Measurements from ENCODE around the gene ACY1.

Gene ACY1

GRCh38 chr3:52010431-52010830 is 27.1 kb downstream of the ACY1 start:
- no peak for DNase-seq

GRCh38 chr3:52012699-52013098 is 29.4 kb downstream of the ACY1 start:
- no peak for DNase-seq

- no peak for DNase-seq
These were observed 30.7 kb downstream of the ACY1 start for GRCh38 chr3:52013802-52014598.

- DNase-seq: no peak
These were observed 31.3 kb downstream of the ACY1 start for GRCh38 chr3:52014613-52015012.

- DNase-seq: no peak
These were observed 32.3 kb downstream of the ACY1 start for GRCh38 chr3:52015438-52016228.

GRCh38 chr3:52017586-52017985 is 34.3 kb downstream of the ACY1 start:
- no peak for DNase-seq

GRCh38 chr3:52018319-52019000 is 35.1 kb downstream of the ACY1 start:
- DNase-seq: no peak

GRCh38 chr3:52019352-52020080 is 36.2 kb downstream of the ACY1 start:
- DNase-seq: no peak

- no peak for DNase-seq
These were observed 37.5 kb downstream of the ACY1 start for GRCh38 chr3:52020796-52021195.

GRCh38 chr3:52021489-52022268 is 38.3 kb downstream of the ACY1 start:
- DNase-seq: no peak

GRCh38 chr3:52022323-52023100 is 39.2 kb downstream of the ACY1 start:
- peak; percentile 38 for DNase-seq

- no peak for DNase-seq
These were observed 39.9 kb downstream of the ACY1 start for GRCh38 chr3:52023101-52023770.

- DNase-seq: no peak
These were observed 40.8 kb downstream of the ACY1 start for GRCh38 chr3:52023860-52024764.

GRCh38 chr3:52024765-52025452 is 41.6 kb downstream of the ACY1 start:
- no peak for DNase-seq

GRCh38 chr3:52025453-52025852 is 42.1 kb downstream of the ACY1 start:
- no peak for DNase-seq

- no peak for DNase-seq
These were observed 42.7 kb downstream of the ACY1 start for GRCh38 chr3:52026041-52026440.

- no peak for DNase-seq
These were observed 45.2 kb downstream of the ACY1 start for GRCh38 chr3:52028572-52028971.

GRCh38 chr3:52029053-52029452 is 45.7 kb downstream of the ACY1 start:
- no peak for DNase-seq

- no peak for DNase-seq
These were observed 46.2 kb downstream of the ACY1 start for GRCh38 chr3:52029535-52029934.

Data from fibroblast of upper back skin (primary cell).